NCI-H82 treated with DMSO at 0.1 percent for 48 hours (cell line): ENCODE data around the gene CSPG4.
"Not testable (repeated sequence)": the region's sequence is repeated elsewhere in the genome, so short reads cannot be mapped to it uniquely, and the experiment has no call there.

Experiments used
- DNase-seq: peaks from one replicate; lab custom pipeline; 2025; ENCODE audit not compliant: unreplicated experiment; lab: John Stamatoyannopoulos, UW

CSPG4 gene

DNA sequence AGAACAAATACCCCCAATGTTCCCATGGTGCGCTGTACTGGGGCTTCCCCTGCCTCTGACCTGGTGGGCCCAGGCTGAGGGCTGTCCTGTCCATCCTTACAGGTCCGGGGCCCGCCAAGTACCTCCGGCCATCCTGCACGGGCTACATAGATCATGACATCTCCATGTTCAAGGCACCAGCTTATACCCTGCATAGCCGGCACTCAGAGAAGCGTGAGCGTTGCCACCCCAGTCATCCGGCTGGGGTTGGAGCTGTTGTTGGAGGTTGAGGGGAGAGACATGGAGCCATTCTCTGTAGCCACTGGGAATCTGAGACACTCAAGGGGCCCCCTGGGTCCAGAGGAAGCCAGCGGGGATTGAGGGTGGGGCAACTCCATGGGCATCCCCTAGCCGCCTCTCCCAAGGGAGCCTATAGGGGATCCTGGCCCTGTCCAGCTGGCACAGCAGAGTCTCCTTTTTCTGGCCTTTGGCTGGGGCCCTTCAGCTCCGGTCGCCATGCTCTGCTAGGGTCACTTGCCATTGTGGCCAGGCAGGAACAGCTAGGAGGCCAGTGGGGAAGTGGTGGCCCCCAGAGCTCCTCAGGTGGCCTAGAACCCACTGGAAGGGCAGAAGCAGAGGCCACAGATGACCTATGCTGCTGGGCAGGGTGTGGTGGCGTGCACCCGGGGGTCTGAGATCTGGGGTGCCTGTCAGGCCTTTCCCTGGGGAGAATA, 12.5 kb upstream of the CSPG4 start:
- no peak for DNase-seq

- DNase-seq: no peak
Observed at GRCh38 chr15:75723847-75724660, 11.4 kb upstream of the CSPG4 start.

GRCh38 chr15:75723171-75723846, 10.7 kb upstream of the CSPG4 start:
- no peak for DNase-seq

DNA sequence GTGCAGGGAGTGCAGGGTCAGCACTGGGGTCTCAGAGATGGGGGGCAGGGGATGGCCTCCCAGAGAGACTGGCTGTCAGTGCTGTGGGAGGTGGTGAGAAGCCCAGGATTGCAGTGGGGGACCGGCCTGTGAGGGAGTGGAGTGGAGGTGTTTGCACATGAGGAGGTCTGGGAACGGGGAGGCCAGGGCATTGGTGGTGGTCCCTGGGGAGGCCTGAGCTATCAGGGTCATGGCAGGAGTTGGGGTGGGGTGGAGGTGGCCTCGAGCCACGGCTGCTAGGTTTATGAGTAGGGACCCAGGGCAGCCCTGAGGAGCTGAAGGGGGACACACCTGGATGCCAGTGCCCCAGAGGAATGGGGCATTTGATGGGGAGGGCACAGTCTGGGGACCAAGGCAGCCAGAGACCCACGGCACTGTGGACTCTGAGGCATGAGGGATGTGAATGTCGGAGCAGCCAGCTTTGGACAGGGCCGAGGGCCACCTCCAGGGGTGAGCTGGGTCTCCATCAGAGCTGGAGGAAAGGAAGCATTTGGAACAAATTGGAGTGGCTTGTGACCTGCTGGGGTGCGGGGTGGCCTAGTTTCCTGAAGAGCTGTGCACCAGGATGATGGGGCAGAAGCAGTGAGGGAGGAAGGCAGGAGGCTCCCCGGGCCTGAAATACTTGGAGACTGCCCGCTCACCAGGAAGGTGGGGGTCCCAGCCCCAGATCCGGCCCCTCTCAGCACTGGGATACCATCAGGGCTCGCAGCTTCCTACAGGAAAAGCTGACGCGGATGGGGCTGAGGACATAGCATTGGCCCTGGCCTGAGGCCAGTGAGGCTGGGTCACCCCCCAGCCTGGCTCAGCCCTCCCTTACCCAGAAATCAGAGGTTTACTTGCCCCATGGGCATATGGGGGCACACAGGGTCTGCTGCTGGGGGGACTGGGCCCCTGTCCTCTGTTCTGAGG, 9.5 kb upstream of the CSPG4 start:
- DNase-seq: no peak

- no peak for DNase-seq
Observed at GRCh38 chr15:75721480-75721922, 8.9 kb upstream of the CSPG4 start.

DNA sequence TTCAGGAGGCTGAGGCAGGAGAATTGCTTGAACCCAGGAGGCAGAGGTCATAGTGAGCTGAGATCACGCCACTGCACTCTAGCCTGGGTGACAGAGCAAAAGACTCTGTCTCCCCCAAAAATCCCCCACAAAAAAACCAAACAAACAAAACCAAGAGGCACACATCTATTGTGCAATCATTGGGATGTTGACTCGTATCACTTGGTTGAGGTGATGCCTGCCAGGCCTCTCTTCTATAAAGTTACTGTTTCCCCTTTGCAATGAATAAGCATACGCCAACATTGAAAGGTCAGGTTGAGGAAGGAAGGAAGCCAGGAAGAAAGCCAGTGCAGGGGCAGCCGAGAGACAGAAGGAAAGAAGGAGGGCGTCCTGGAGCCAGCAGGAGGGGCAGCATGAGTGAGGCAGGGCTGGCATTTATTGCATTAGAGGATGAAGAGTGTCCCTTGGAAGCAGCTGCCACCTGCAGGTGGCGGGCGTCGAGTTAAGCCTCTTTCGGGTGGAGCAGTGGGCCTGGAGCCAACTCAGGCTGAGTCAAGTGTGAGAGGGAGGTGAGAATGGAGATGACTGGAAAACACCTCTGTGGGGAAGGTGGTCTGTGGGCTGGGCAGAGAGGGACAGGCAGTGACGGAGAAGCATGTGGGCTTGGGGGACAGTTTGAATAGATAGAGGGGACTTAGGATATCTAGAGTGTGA, 8.3 kb upstream of the CSPG4 start:
- DNase-seq: peak; percentile 86

- no peak for DNase-seq
Observed at GRCh38 chr15:75720297-75720696, 7.6 kb upstream of the CSPG4 start.

GRCh38 chr15:75718328-75718727, 5.7 kb upstream of the CSPG4 start:
- no peak for DNase-seq

- DNase-seq: not testable (repeated sequence)
Observed at GRCh38 chr15:75717001-75717400, 4.4 kb upstream of the CSPG4 start.

GRCh38 chr15:75716249-75716950, 3.8 kb upstream of the CSPG4 start:
- DNase-seq: not testable (repeated sequence)

GRCh38 chr15:75715312-75715832, 2.7 kb upstream of the CSPG4 start:
- not testable (repeated sequence) for DNase-seq

DNA sequence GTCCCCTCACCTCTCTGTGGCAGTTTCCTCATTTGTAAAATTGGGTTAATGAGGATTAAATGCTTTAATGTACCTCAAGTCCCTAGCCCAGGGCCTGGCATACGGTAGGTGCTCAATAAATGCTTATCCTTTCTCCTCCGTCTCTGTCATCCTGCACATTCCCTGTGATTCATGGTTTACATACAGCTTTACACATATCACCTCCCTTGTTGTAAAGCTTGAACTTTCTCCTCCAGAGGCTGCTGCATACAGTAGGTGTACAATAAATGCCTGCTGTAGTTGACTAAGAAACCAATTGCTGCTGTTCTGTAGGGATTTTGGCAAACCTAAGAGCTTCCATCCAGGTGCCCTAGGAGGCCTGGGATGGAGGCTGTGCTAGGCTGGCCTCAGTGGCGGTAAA, 1.5 kb upstream of the CSPG4 start:
- no peak for DNase-seq

DNA sequence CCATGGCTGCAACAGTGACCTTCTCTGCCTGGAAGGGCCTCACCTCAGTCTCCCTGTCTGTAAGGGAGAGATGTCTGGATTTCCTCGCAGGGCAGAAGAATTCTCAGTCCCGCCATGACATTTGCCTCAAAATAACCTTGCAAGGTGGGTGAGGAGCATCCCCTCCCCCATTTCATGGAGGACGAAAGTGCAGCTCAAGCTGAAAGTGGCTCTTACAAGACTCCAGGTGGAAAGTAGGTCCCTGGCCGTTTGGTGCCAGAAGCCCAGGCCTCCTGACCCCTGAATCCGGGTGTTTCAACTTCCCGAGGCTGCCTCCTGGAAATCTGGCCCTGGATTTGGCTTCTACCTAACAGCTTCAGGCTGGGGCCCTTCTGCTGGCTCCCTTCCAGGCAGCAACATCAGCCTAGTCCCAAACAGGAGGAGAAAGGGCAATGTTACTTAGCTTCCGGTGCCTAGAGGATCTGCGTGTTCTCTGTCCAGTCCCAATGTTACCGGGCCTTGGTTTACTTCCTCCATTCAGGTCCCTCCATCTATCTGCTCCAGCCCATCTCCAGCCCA, 769 bp upstream of the CSPG4 start:
- peak; percentile 15 for DNase-seq

DNA sequence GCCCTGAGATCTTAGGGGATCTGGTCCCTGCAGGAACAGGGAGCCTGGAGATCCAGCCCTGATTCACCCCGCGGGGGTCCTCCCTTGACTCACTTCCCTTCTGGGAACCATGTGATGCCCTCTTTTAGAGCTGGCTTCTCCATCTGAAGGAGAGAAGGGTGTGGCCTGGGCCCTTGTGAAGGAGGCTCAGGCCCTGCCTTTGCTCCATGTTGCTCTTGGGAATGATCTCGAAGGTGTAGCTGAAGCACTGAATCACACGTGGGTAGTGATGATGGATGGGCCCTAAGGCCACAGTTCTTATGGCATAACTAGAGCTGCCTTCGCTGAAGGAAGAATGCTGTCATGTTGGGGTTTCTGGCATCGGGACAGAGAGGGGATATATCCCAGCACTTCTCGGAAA, 1.2 kb downstream of the CSPG4 start:
- not testable (repeated sequence) for DNase-seq

DNA sequence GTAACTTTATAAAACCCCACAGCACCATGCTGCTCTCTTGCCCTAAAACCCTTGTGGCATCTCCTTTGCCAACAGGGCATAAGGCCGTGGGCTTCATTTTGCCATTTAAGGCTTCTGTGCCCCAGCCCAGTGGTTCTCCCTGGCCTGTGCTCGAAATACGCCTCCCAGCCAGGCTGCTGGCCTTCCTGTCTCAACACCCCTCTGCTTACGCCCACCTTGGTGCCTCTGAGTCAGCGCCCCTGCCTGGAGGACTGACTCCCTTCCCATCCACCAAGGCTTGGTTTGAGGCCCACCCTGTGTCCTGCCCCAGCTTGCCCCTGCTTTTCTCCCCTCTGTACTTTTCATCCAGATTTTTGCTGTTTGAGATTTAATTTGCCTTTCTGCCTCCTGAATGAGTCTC, 1.8 kb downstream of the CSPG4 start:
- DNase-seq: not testable (repeated sequence)

GRCh38 chr15:75709458-75709857, 3.2 kb downstream of the CSPG4 start:
- DNase-seq: not testable (repeated sequence)

GRCh38 chr15:75706682-75706954, 6.0 kb downstream of the CSPG4 start:
- no peak for DNase-seq

- no peak for DNase-seq
Observed at GRCh38 chr15:75705854-75706681, 6.6 kb downstream of the CSPG4 start.
